Ascending aorta (tissue), 2 donors: ENCODE measurements around the gene OPN4. TPM values are rescaled to one million over a fixed set of nuclear protein-coding genes. Genes with fewer than 3 reads are reported as not detected.

ENCODE experiments used
- DNase-seq, 2 donors: peaks; one replicate each; pipeline ENCODE4 v3.0.0-alpha.2; 2019; ENCODE audit warnings: low spot score in 2 of 2
- H3K27ac ChIP-seq, 2 donors: fragments of 200-600 bp; sonication (generic); one replicate each; pipeline ENCODE4 v1.5.1; 2016 to 2017; ENCODE audit warnings: mild to moderate bottlenecking in 1 of 2
- H3K27me3 ChIP-seq: fragments of 200-600 bp; sonication (generic); one replicate; pipeline ENCODE4 v1.5.1; 2017
- H3K36me3 ChIP-seq, 2 donors: fragments of 200-600 bp; sonication (generic); one replicate each; pipeline ENCODE4 v1.5.1; 2016
- H3K4me1 ChIP-seq, 2 donors: fragments of 200-600 bp; sonication (generic); one replicate each; pipeline ENCODE4 v1.5.1; 2016 to 2017; ENCODE audit warnings: mild to moderate bottlenecking in 1 of 2
- H3K4me3 ChIP-seq, 2 donors: fragments of 200-600 bp; sonication (generic); one replicate each; pipeline ENCODE4 v1.5.1; 2016 to 2017; ENCODE audit warnings: mild to moderate bottlenecking in 1 of 2
- H3K9me3 ChIP-seq, 2 donors: fragments of 200-600 bp; sonication (generic); one replicate each; pipeline ENCODE4 v1.5.1; 2016
- intact Hi-C: fragments of 100-400 bp; cut with DNase I; formaldehyde crosslinking; loops from one replicate; pipeline ENCODE4 v1.15.1; 2023
- total RNA-seq: library from RNA; depleted of rRNA; stranded (reverse); fragments of >200 nt; gene quantifications from one replicate; pipeline ENCODE4 v1.1.0, GENCODE V29; 2016
- TF ChIP-seq, protein P1 (sequence below), 3 experiments: fragments of 200-600 bp in 2 of 3; fragments of 450-650 bp in 1 of 3; sonication (generic) in 2 of 3; IDR thresholded peaks; one replicate each; pipeline ENCODE4 v1.5.1; 2016 to 2019; ENCODE audit warnings: antibody characterized with exemption in 3 of 3, mild to moderate bottlenecking in 1 of 3, moderate library complexity in 1 of 3

Gene OPN4
- total RNA-seq, 1 donor from 2014 or later: not detected

DNA sequence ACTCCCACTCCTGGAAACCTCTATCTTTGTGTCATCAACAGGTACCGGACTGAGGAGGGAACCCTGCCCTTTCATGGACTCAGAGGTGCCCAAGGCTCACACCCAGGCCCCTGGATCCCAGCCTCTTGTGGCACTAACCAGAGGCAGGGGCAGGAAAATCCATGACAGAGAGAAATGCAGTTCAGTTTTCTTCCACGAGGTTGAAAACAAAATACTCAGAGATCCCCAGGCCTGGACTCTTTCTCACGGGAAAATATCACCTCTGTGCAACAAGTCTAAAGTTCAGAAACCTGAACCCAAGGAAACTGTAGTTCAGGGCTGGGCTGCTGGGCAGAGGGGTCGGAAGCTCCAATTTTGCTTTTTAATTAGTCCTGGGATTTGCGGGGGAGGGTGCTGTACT, 21.4 kb upstream of the OPN4 start:
- no peak for DNase-seq
- TF ChIP-seq, protein P1, sequence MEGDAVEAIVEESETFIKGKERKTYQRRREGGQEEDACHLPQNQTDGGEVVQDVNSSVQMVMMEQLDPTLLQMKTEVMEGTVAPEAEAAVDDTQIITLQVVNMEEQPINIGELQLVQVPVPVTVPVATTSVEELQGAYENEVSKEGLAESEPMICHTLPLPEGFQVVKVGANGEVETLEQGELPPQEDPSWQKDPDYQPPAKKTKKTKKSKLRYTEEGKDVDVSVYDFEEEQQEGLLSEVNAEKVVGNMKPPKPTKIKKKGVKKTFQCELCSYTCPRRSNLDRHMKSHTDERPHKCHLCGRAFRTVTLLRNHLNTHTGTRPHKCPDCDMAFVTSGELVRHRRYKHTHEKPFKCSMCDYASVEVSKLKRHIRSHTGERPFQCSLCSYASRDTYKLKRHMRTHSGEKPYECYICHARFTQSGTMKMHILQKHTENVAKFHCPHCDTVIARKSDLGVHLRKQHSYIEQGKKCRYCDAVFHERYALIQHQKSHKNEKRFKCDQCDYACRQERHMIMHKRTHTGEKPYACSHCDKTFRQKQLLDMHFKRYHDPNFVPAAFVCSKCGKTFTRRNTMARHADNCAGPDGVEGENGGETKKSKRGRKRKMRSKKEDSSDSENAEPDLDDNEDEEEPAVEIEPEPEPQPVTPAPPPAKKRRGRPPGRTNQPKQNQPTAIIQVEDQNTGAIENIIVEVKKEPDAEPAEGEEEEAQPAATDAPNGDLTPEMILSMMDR (IDR thresholded peaks at IDR 0.05): no peak
- Histone ChIP-seq H3K36me3 (no peaks in the 10 kb centered on the region), H3K27me3 (no peaks in the 10 kb centered on the region), H3K4me3 (no peak overlapping the region), H3K4me1 (peaks cover 0 to 8% of the 10 kb centered on the region in 2 donors), H3K27ac (no peak overlapping the region), H3K9me3 (no peaks in the 10 kb centered on the region)
- intact Hi-C loops: no loop called here

DNA sequence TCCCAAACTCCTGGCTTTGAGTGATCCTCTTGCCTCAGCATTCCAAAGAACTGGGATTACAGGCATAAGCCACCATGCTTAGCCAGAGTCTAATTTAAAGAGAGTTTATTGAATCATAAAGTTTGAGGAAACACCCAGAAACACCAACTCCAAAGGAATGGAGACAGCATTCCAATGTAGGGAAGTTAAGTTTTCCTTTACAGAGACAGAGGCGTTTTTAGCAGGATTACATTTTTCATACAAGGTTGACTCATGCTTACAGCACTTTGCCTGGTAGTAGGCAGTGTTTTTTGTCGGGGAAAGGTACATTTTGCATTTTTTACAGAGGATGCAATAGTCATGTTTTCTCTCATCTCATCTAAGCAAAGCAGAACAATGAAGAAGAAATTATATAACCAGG, 18.9 kb upstream of the OPN4 start:
- Histone ChIP-seq H3K27me3 (no peaks in the 10 kb centered on the region), H3K4me1 (peaks cover 0 to 8% of the 10 kb centered on the region in 2 donors), H3K4me3 (no peak overlapping the region), H3K27ac (peak overlapping the region; percentile 9 to 60), H3K9me3 (no peaks in the 10 kb centered on the region), H3K36me3 (no peaks in the 10 kb centered on the region)
- peak in 1 of 2 donors; percentile 25 for DNase-seq
- intact Hi-C loops: loop anchor here (5.0 kb wide), 1 partner anchor 223 kb away; no protein-coding TSS in a partner anchor
- TF ChIP-seq, protein P1 (IDR thresholded peaks at IDR 0.05): no peak

GRCh38 chr10:86636311-86636710, 18.0 kb upstream of the OPN4 start:
- no peak overlapping the region for H3K4me3 ChIP-seq
- H3K27me3 ChIP-seq: no peaks in the 10 kb centered on the region
- intact Hi-C loops: loop anchor here (5.0 kb wide), 1 partner anchor 224 kb away; no protein-coding TSS in a partner anchor
- H3K4me1 ChIP-seq: peaks cover 0 to 8% of the 10 kb centered on the region in 2 donors
- TF ChIP-seq, protein P1 (IDR thresholded peaks at IDR 0.05): no peak
- H3K36me3 ChIP-seq: no peaks in the 10 kb centered on the region
- no peaks in the 10 kb centered on the region for H3K9me3 ChIP-seq
- peak overlapping the region; percentile 54 to 60 for H3K27ac ChIP-seq
- no peak for DNase-seq

- intact Hi-C loops: loop anchor here (2.0 kb wide), 1 partner anchor 45 kb away; no protein-coding TSS in a partner anchor
- Histone ChIP-seq H3K4me3 (no peak overlapping the region), H3K27ac (no peak overlapping the region), H3K9me3 (no peaks in the 10 kb centered on the region), H3K4me1 (peaks cover 0 to 13% of the 10 kb centered on the region in 2 donors), H3K36me3 (no peaks in the 10 kb centered on the region), H3K27me3 (no peaks in the 10 kb centered on the region)
- DNase-seq: no peak
- TF ChIP-seq, protein P1 (IDR thresholded peaks at IDR 0.05): peak in 1 of 3 experiments; percentile 11
Measured at GRCh38 chr10:86642021-86642420, 12.3 kb upstream of the OPN4 start.

GRCh38 chr10:86642499-86642898, 11.8 kb upstream of the OPN4 start:
- Histone ChIP-seq H3K27me3 (no peaks in the 10 kb centered on the region), H3K4me1 (peaks cover 0 to 13% of the 10 kb centered on the region in 2 donors), H3K27ac (no peak overlapping the region), H3K36me3 (no peaks in the 10 kb centered on the region), H3K4me3 (no peak overlapping the region), H3K9me3 (no peaks in the 10 kb centered on the region)
- intact Hi-C loops: loop anchor here (2.0 kb wide), 1 partner anchor 44 kb away; no protein-coding TSS in a partner anchor
- DNase-seq: peak in 1 of 2 donors; percentile 59
- TF ChIP-seq, protein P1 (IDR thresholded peaks at IDR 0.05): no peak
